Caco-2 (cell line): ENCODE results near the gene DOCK6. TPM values are rescaled to one million over a fixed set of nuclear protein-coding genes. Genes with fewer than 3 reads are reported as not detected.

Source experiments
- BruUV-seq: library from RNA; stranded (reverse); fragments of 400-500 nt; replicated peaks from 2 replicates; lab custom pipeline; 2021; lab: Mats Ljungman, UMichigan
- CTCF ChIA-PET: fragments of 300-600 bp; sonication (Branson Sonifier 250); formaldehyde crosslinking; loops from one replicate; lab custom pipeline; 2022; ENCODE audit warnings: antibody characterized with exemption; lab: Charles Lee
- POLR2A ChIA-PET: fragments of 300-600 bp; sonication (Branson Sonifier 250); formaldehyde crosslinking; loops from one replicate; lab custom pipeline; 2022; ENCODE audit warnings: antibody characterized with exemption; lab: Charles Lee
- DNase-seq, 2 experiments: peaks; one replicate each; pipeline versions ENCODE4 v3.0.0 to v3.0.0-alpha.2; 2020 to 2022
- H3K27me3 ChIP-seq: replicated peaks from 2 replicates; pipeline ENCODE4 v1.6.0; 2011; ENCODE audit warnings: low read length; ENCODE audit not compliant: control insufficient read depth, insufficient read depth
- H3K36me3 ChIP-seq: 2 replicates; pipeline ENCODE4 v1.5.1; 2011; ENCODE audit warnings: low read length; ENCODE audit not compliant: control insufficient read depth, insufficient read depth
- H3K4me1 ChIP-seq: fragments of 250-450 bp; sonication (Bioruptor Pico); 2 replicates; pipeline ENCODE4 v1.5.1; 2020; ENCODE audit warnings: mild to moderate bottlenecking
- H3K4me3 ChIP-seq: 2 replicates; pipeline ENCODE4 v1.5.1; 2011; ENCODE audit warnings: low read depth, mild to moderate bottlenecking, control low read depth, low read length
- H3K9me3 ChIP-seq: fragments of 250-450 bp; sonication (Bioruptor Pico); 2 replicates; pipeline ENCODE4 v1.5.1; 2020; ENCODE audit warnings: mild to moderate bottlenecking, moderate library complexity
- H3K27ac Mint-ChIP-seq: one replicate; pipeline ENCODE4 v1.8.0; 2022; ENCODE audit warnings: mixed read lengths; ENCODE audit not compliant: unreplicated experiment
- H3K27me3 Mint-ChIP-seq: one replicate; pipeline ENCODE4 v1.8.0; 2022; ENCODE audit warnings: mixed read lengths; ENCODE audit not compliant: insufficient read depth, unreplicated experiment
- H3K36me3 Mint-ChIP-seq: one replicate; pipeline ENCODE4 v1.8.0; 2022; ENCODE audit warnings: mild to moderate bottlenecking, mixed read lengths; ENCODE audit not compliant: insufficient read depth, unreplicated experiment
- H3K4me1 Mint-ChIP-seq: one replicate; pipeline ENCODE4 v1.8.0; 2022; ENCODE audit warnings: low read depth, mixed read lengths; ENCODE audit not compliant: unreplicated experiment
- H3K4me3 Mint-ChIP-seq: one replicate; pipeline ENCODE4 v1.8.0; 2022; ENCODE audit warnings: mild to moderate bottlenecking, moderate library complexity, mixed read lengths; ENCODE audit not compliant: unreplicated experiment
- H3K9me3 Mint-ChIP-seq: one replicate; pipeline ENCODE4 v1.8.0; 2022; ENCODE audit warnings: mixed read lengths; ENCODE audit not compliant: unreplicated experiment
- intact Hi-C: fragments of 100-400 bp; cut with micrococcal nuclease; formaldehyde crosslinking; loops from one replicate; pipeline ENCODE4 v1.10.0; 2022; ENCODE audit not compliant: unreplicated experiment
- total RNA-seq: library from RNA; stranded (reverse); gene quantifications from 2 replicates; pipeline ENCODE4 v1.2.3, GENCODE V29; 2022
- TF ChIP-seq, protein P1 (sequence below), 2 experiments: fragments of 200-600 bp in 1 of 2; IDR thresholded peaks; 1 replicate in 1 of 2; 2 replicates in 1 of 2; pipeline versions ENCODE4 v1.5.1 to v1.8.0; 2011 to 2022; ENCODE audit warnings: antibody characterized with exemption in 1 of 2, control low read depth in 1 of 2, inconsistent platforms in 1 of 2, low read depth in 1 of 2, low read length in 1 of 2, mild to moderate bottlenecking in 1 of 2, moderate library complexity in 1 of 2; ENCODE audit not compliant: insufficient read depth in 1 of 2, severe bottlenecking in 1 of 2, unreplicated experiment in 1 of 2

DOCK6 gene
- total RNA-seq, 1 experiment from 2014 or later, result 84.1 TPM

GRCh38 chr19:11194173-11194572 is 68.2 kb downstream of the DOCK6 start:
- Mint-ChIP-seq H3K27me3 (no peaks in the 10 kb centered on the region), H3K9me3 (no peaks in the 10 kb centered on the region), H3K4me3 (no peak overlapping the region), H3K36me3 (peaks cover 23% of the 10 kb centered on the region), H3K4me1 (no peaks in the 10 kb centered on the region), H3K27ac (no peak overlapping the region)
- TF ChIP-seq, protein P1, sequence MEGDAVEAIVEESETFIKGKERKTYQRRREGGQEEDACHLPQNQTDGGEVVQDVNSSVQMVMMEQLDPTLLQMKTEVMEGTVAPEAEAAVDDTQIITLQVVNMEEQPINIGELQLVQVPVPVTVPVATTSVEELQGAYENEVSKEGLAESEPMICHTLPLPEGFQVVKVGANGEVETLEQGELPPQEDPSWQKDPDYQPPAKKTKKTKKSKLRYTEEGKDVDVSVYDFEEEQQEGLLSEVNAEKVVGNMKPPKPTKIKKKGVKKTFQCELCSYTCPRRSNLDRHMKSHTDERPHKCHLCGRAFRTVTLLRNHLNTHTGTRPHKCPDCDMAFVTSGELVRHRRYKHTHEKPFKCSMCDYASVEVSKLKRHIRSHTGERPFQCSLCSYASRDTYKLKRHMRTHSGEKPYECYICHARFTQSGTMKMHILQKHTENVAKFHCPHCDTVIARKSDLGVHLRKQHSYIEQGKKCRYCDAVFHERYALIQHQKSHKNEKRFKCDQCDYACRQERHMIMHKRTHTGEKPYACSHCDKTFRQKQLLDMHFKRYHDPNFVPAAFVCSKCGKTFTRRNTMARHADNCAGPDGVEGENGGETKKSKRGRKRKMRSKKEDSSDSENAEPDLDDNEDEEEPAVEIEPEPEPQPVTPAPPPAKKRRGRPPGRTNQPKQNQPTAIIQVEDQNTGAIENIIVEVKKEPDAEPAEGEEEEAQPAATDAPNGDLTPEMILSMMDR (IDR thresholded peaks at IDR 0.05; ENCODE audit: insufficient read depth in 1 of 2, low read depth in 1 of 2, low read length in 1 of 2, severe bottlenecking in 1 of 2, unreplicated experiment in 1 of 2), result no peak
- Histone ChIP-seq H3K27me3 (no peaks in the 10 kb centered on the region), H3K36me3 (no peaks in the 10 kb centered on the region), H3K4me1 (no peaks in the 10 kb centered on the region), H3K9me3 (no peaks in the 10 kb centered on the region), H3K4me3 (no peak overlapping the region)
- intact Hi-C loops, result no loop called here
- no peak for DNase-seq
- no TSS peak for BruUV-seq
- POLR2A ChIA-PET, result no interaction called here
- CTCF ChIA-PET, result no interaction called here

DNA sequence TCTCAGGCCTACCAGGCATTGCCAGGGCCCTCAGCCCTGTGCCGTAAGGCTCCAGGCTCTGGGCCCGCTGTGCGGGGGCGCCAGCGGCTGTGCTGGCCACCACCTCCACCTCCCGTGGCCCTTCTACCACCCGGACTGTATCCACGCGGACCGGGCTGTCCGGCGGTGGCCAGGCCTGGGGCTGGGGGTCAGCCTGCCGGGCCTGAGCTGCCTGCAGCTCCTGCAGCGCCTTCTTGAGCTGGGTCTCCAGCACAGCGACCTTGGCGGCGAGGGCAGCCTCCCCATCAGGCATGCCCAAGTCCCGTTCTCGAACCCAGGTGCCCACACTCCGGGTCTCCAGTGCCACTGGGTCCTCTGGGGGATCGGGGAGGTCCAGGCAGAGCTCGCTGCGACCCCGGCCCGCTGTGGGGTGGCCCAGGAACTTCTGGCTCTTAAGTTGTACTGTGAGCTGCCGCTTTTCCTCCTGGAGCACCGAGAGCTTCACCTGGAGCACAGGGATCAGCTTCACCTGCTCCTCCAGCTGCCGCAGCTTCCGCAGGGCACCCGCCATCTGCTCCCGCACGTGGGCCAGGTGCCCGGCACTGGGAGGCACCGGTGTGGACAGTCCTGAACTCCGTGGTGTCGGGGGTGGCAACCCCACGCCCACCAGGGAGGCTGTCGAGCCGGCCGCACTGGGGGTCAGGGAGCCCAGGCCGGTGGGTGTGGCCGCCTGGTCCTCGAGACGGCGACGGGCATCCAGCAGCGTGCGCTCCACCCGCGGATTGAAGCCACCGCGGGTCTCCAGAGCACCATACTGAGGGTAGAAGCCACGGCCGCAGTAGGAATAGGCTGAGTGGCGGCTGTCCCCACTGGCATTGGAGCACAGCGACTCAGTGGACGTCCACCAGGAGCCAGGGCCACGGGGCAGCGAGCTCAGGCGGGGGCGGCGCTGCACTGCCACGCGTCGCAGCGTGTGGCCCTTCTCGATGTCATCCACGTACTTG is 69.1 kb downstream of the DOCK6 start:
- H3K36me3 ChIP-seq, result no peaks in the 10 kb centered on the region
- no peaks in the 10 kb centered on the region for H3K9me3 ChIP-seq
- H3K36me3 Mint-ChIP-seq, result peaks cover 23% of the 10 kb centered on the region
- H3K27me3 Mint-ChIP-seq, result no peaks in the 10 kb centered on the region
- CTCF ChIA-PET, result interaction anchor here (0.6 kb wide), 1 partner anchor 51 kb away, joined by 8 read pairs; no protein-coding TSS in a partner anchor
- H3K4me1 Mint-ChIP-seq, result no peaks in the 10 kb centered on the region
- no peak overlapping the region for H3K4me3 Mint-ChIP-seq
- H3K27me3 ChIP-seq, result no peaks in the 10 kb centered on the region
- POLR2A ChIA-PET, result no interaction called here
- no peak overlapping the region for H3K4me3 ChIP-seq
- no peak for DNase-seq
- no peak overlapping the region for H3K27ac Mint-ChIP-seq
- intact Hi-C loops, result no loop called here
- H3K9me3 Mint-ChIP-seq, result no peaks in the 10 kb centered on the region
- no peaks in the 10 kb centered on the region for H3K4me1 ChIP-seq
- TF ChIP-seq, protein P1 (IDR thresholded peaks at IDR 0.05; ENCODE audit: insufficient read depth in 1 of 2, low read depth in 1 of 2, low read length in 1 of 2, severe bottlenecking in 1 of 2, unreplicated experiment in 1 of 2), result no peak
- BruUV-seq, result no TSS peak

DNA sequence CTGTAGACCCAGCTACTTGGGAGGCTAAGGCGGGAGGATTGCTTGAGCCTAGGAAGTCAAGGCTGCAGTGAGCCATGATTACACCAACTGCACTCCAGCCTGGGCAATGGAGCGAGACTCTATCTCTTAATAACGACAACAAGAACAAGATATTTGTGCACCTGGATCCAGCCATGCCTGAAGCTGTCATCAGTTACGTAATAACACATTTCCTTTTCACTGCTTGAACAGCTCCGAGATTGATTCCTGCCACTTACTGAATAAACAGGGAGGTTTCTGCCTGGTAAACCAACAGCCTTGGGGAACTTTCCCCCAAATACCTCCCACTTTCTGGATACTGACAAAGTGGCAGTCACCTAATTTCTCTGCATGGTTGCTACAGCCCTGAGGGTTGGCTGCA is 70.4 kb downstream of the DOCK6 start:
- H3K4me1 Mint-ChIP-seq, result no peaks in the 10 kb centered on the region
- H3K4me3 ChIP-seq, result no peak overlapping the region
- intact Hi-C loops, result no loop called here
- no peaks in the 10 kb centered on the region for H3K27me3 Mint-ChIP-seq
- H3K9me3 Mint-ChIP-seq, result no peaks in the 10 kb centered on the region
- H3K36me3 ChIP-seq, result no peaks in the 10 kb centered on the region
- no peak overlapping the region for H3K27ac Mint-ChIP-seq
- TF ChIP-seq, protein P1 (IDR thresholded peaks at IDR 0.05; ENCODE audit: insufficient read depth in 1 of 2, low read depth in 1 of 2, low read length in 1 of 2, severe bottlenecking in 1 of 2, unreplicated experiment in 1 of 2), result no peak
- no peak for DNase-seq
- ChIA-PET CTCF (no interaction called here), POLR2A (no interaction called here)
- no peaks in the 10 kb centered on the region for H3K27me3 ChIP-seq
- H3K9me3 ChIP-seq, result no peaks in the 10 kb centered on the region
- H3K36me3 Mint-ChIP-seq, result peaks cover 20% of the 10 kb centered on the region
- no peaks in the 10 kb centered on the region for H3K4me1 ChIP-seq
- no peak overlapping the region for H3K4me3 Mint-ChIP-seq
- BruUV-seq, result no TSS peak
